Body of pancreas (tissue), 4 donors: Measurements from ENCODE around the gene TSC22D4. TPM values are rescaled to one million over a fixed set of nuclear protein-coding genes. Genes with fewer than 3 reads are reported as not detected.
A peak's percentile ranks its signal among the peaks of the same experiment; 100 is the strongest.

ENCODE experiments used
- ATAC-seq: fragments of 150-250 bp; one replicate; pipeline ENCODE4 v1.9.1; 2016
- DNase-seq, 4 donors: peaks; one replicate each; pipeline ENCODE4 v3.0.0-alpha.2; 2019
- H3K27ac ChIP-seq, 4 donors: fragments of 200-600 bp; sonication (generic); 1 replicate in 3 of 4; 2 replicates in 1 of 4; pipeline versions ENCODE4 v1.5.1 to v1.6.1; 2016 to 2019; ENCODE audit warnings: mild to moderate bottlenecking in 1 of 4, mixed read lengths in 1 of 4, moderate library complexity in 1 of 4
- H3K27me3 ChIP-seq, 2 donors: fragments of 200-600 bp; sonication (generic); one replicate each; pipeline ENCODE4 v1.6.0; 2016; ENCODE audit warnings: mild to moderate bottlenecking in 1 of 2
- H3K36me3 ChIP-seq, 2 donors: fragments of 200-600 bp; sonication (generic); replicated peaks in 1 of 2; 2 replicates each; pipeline ENCODE4 v1.5.1; 2016; ENCODE audit warnings: low read depth in 2 of 2; ENCODE audit not compliant: insufficient read depth in 1 of 2
- H3K4me1 ChIP-seq: fragments of 200-600 bp; sonication (generic); one replicate; pipeline ENCODE4 v1.6.0; 2016
- H3K4me3 ChIP-seq, 2 donors: fragments of 200-600 bp; sonication (generic); 1 replicate in 1 of 2; 2 replicates in 1 of 2; pipeline ENCODE4 v1.5.1; 2016 to 2019
- H3K9me3 ChIP-seq, 3 donors: fragments of 200-600 bp; sonication (generic); 1 replicate in 2 of 3; 2 replicates in 1 of 3; pipeline ENCODE4 v1.5.1; 2016
- POLR2A ChIP-seq, 3 donors: fragments of 450-650 bp; IDR thresholded peaks; one replicate each; pipeline ENCODE4 v1.6.1; 2016; ENCODE audit warnings: antibody characterized with exemption in 3 of 3, mild to moderate bottlenecking in 2 of 3
- WGBS, 2 donors: methylation state at CpG; one replicate each; pipeline ENCODE4 v1.1.5; 2017; 5-methylcytosine and 5-hydroxymethylcytosine counted together
- intact Hi-C: fragments of 100-400 bp; cut with DNase I; formaldehyde crosslinking; loops from one replicate; pipeline ENCODE4 v1.15.1; 2023
- total RNA-seq, 2 donors: library from RNA; depleted of rRNA; stranded (reverse); fragments of >200 nt; gene quantifications; one replicate each; pipeline ENCODE4 v1.1.0, GENCODE V29; 2016
- TF ChIP-seq, protein P1 (sequence below), 7 experiments: fragments of 450-650 bp in 4 of 7; fragments of 200-600 bp in 3 of 7; sonication (generic) in 3 of 7; IDR thresholded peaks; one replicate each; pipeline ENCODE4 v1.5.1; 2016 to 2019; ENCODE audit warnings: antibody characterized with exemption in 7 of 7

Gene TSC22D4
- total RNA-seq, 2 donors from 2014 or later: 16.6 to 34.9 TPM

DNA sequence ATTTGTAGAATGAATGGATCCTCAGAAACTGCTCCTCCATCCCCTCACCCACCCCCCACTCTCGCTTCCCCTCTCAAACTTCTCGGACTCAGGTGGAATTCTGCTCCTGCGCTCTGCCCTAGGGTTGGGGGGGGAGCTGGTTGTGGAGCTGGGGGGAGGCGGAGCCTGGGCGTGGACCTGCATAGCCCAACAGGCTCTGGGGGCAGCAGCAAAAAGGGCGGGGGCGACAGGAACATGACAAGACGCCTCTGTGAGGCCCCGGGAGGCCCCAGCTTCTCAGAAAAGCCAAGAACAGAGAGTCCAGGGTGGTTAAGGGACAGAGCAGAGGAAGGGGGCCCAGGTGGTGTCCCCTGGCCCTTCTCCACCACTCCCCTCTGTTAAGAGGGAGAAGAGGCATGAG lies 3.5 kb downstream of the TSC22D4 start:
- Histone ChIP-seq H3K9me3 (no peaks in the 10 kb centered on the region), H3K36me3 (no peaks in the 10 kb centered on the region), H3K27ac (peak overlapping the region in 3 of 4 donors; percentile 10 to 38 (median 12)), H3K27me3 (no peaks in the 10 kb centered on the region), H3K4me3 (no peak overlapping the region), H3K4me1 (peaks cover 43% of the 10 kb centered on the region)
- intact Hi-C loops: loop anchor here (10.0 kb wide), 1 partner anchor 209 kb away; no protein-coding TSS in a partner anchor
- ATAC-seq (no peak), DNase-seq (no peak)
- WGBS, 2 donors: 35 to 57% methylated on average over 8 to 9 of the region's 9 CpGs
- TF ChIP-seq, protein P1, sequence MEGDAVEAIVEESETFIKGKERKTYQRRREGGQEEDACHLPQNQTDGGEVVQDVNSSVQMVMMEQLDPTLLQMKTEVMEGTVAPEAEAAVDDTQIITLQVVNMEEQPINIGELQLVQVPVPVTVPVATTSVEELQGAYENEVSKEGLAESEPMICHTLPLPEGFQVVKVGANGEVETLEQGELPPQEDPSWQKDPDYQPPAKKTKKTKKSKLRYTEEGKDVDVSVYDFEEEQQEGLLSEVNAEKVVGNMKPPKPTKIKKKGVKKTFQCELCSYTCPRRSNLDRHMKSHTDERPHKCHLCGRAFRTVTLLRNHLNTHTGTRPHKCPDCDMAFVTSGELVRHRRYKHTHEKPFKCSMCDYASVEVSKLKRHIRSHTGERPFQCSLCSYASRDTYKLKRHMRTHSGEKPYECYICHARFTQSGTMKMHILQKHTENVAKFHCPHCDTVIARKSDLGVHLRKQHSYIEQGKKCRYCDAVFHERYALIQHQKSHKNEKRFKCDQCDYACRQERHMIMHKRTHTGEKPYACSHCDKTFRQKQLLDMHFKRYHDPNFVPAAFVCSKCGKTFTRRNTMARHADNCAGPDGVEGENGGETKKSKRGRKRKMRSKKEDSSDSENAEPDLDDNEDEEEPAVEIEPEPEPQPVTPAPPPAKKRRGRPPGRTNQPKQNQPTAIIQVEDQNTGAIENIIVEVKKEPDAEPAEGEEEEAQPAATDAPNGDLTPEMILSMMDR (IDR thresholded peaks at IDR 0.05): no peak
- TF ChIP-seq POLR2A (IDR thresholded peaks at IDR 0.05): no peak

DNA sequence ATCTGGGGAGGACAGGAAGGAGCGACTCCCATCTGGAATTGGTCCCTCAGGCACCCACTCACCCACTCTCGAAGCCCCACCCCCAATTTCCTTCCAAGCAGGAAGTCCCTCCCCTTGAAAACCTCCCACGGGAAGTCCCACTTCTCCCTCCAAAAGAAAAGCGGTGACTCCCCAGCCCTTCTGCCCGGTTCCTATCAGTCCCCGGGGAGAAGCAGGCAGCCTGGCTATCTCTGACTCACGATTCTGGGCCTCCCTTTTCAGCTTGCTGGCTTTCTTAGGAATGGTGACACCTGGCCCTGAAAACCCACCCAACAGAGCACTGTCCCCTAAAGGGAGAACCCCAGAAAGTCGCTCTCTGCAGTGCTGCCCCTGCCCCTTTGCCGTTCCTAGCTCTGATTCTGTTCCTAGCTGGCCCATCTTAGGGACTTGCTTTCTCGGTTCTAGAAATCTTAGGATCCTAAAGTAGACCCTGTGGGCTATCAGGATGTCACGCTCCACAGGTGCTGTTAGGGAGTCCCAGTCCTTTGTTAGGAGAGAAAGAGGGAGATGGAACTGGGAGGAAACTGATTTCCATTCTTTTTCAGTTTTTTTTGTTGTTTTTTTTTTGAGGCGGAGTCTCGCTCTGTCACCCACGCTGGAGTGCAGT lies 6.0 kb downstream of the TSC22D4 start:
- Histone ChIP-seq H3K27ac (peak overlapping the region in 2 of 4 donors; percentile 0 to 45), H3K4me3 (no peak overlapping the region), H3K27me3 (no peaks in the 10 kb centered on the region), H3K9me3 (no peaks in the 10 kb centered on the region), H3K36me3 (no peaks in the 10 kb centered on the region), H3K4me1 (peaks cover 53% of the 10 kb centered on the region)
- ATAC-seq (no peak), DNase-seq (peak in 1 of 4 donors; percentile 26)
- 66 to 72% methylated on average over 14 of the region's 14 CpGs for WGBS, 2 donors
- intact Hi-C loops: loop anchor here (10.0 kb wide), 1 partner anchor 212 kb away; no protein-coding TSS in a partner anchor
- TF ChIP-seq, protein P1 (IDR thresholded peaks at IDR 0.05): no peak
- TF ChIP-seq POLR2A (IDR thresholded peaks at IDR 0.05): no peak

DNA sequence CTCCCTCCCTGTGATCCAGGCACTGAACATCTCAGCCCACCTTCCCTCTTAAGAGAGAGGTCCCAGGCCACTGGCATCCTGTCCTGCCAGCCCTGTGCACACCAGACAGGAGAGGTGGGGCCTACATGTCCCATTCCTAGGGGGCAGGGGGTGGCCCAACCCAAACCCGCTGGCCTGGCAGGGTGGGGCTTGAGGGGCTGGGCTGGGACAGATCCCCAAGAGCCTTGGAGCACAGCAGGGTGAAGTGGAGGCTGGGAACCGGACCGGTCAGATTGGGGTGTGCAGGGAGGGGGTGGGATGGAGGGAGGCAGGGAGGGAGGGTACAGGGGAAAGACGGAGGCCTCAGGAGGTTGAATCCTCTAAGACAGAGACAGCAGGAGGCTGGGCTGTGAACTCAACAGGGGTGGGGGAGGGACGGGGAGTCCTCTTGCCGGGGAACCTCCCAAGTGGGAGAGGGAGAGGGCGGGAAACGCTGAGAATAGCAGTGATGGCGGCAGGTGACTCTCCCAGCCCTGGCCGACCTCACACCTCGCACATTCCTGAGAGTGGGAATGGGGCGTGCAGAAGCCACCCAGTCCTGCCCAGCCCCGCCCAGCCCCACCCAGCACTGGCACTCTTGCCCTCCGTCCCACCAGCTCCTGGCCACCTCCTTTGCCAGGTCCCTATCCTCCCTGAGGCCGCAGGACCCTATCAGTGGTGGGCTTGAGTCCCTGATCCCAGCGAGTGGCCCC lies 6.7 kb downstream of the TSC22D4 start:
- 76 to 82% methylated on average over 13 to 16 of the region's 16 CpGs for WGBS, 2 donors
- ATAC-seq (no peak), DNase-seq (no peak)
- Histone ChIP-seq H3K4me1 (peaks cover 50% of the 10 kb centered on the region), H3K9me3 (no peaks in the 10 kb centered on the region), H3K36me3 (no peaks in the 10 kb centered on the region), H3K27me3 (no peaks in the 10 kb centered on the region), H3K4me3 (no peak overlapping the region), H3K27ac (peak overlapping the region in 2 of 4 donors; percentile 21 to 45)
- TF ChIP-seq, protein P1 (IDR thresholded peaks at IDR 0.05): no peak
- no peak for TF ChIP-seq POLR2A (IDR thresholded peaks at IDR 0.05)
- intact Hi-C loops: loop anchor here (10.0 kb wide), 1 partner anchor 213 kb away; no protein-coding TSS in a partner anchor

DNA sequence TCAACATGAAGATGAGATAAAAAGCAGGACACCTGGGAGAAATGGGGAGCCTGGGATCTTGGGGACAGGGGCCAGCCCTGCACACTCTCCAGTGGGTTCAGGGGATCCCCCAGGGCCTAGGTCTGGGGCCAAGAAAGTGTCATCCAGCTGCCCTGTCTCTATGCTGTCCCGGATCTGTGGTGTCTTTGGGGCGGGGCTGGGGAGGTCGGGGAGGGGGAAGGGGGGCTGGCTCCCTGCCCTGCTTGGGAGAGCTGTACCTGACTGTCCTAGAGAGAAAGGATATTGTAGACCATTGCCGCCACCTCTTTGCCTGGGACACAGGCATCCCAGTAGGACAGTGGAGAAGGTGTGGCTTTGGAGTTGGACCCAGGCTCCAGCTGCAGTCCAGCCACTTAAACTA lies 8.0 kb downstream of the TSC22D4 start:
- intact Hi-C loops: loop anchor here (10.0 kb wide), 1 partner anchor 214 kb away; no protein-coding TSS in a partner anchor
- no peak overlapping the region for H3K27ac ChIP-seq
- ATAC-seq (no peak), DNase-seq (no peak)
- no peaks in the 10 kb centered on the region for H3K9me3 ChIP-seq
- peaks cover 47% of the 10 kb centered on the region for H3K4me1 ChIP-seq
- no peaks in the 10 kb centered on the region for H3K36me3 ChIP-seq
- TF ChIP-seq POLR2A (IDR thresholded peaks at IDR 0.05): no peak
- TF ChIP-seq, protein P1 (IDR thresholded peaks at IDR 0.05): no peak
- WGBS, 2 donors: 34 to 50% methylated on average over 2 to 4 of the region's 4 CpGs
- no peak overlapping the region for H3K4me3 ChIP-seq
- H3K27me3 ChIP-seq: no peaks in the 10 kb centered on the region
